NCI-H510A (cell line): Measurements from ENCODE around the gene PGAP1.
A peak's percentile ranks its signal among the peaks of the same experiment; 100 is the strongest.

Source experiments
- DNase-seq: peaks from one replicate; lab custom pipeline; 2025; lab: John Stamatoyannopoulos, UW

PGAP1 gene, protein sequence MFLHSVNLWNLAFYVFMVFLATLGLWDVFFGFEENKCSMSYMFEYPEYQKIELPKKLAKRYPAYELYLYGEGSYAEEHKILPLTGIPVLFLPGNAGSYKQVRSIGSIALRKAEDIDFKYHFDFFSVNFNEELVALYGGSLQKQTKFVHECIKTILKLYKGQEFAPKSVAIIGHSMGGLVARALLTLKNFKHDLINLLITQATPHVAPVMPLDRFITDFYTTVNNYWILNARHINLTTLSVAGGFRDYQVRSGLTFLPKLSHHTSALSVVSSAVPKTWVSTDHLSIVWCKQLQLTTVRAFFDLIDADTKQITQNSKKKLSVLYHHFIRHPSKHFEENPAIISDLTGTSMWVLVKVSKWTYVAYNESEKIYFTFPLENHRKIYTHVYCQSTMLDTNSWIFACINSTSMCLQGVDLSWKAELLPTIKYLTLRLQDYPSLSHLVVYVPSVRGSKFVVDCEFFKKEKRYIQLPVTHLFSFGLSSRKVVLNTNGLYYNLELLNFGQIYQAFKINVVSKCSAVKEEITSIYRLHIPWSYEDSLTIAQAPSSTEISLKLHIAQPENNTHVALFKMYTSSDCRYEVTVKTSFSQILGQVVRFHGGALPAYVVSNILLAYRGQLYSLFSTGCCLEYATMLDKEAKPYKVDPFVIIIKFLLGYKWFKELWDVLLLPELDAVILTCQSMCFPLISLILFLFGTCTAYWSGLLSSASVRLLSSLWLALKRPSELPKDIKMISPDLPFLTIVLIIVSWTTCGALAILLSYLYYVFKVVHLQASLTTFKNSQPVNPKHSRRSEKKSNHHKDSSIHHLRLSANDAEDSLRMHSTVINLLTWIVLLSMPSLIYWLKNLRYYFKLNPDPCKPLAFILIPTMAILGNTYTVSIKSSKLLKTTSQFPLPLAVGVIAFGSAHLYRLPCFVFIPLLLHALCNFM

DNA sequence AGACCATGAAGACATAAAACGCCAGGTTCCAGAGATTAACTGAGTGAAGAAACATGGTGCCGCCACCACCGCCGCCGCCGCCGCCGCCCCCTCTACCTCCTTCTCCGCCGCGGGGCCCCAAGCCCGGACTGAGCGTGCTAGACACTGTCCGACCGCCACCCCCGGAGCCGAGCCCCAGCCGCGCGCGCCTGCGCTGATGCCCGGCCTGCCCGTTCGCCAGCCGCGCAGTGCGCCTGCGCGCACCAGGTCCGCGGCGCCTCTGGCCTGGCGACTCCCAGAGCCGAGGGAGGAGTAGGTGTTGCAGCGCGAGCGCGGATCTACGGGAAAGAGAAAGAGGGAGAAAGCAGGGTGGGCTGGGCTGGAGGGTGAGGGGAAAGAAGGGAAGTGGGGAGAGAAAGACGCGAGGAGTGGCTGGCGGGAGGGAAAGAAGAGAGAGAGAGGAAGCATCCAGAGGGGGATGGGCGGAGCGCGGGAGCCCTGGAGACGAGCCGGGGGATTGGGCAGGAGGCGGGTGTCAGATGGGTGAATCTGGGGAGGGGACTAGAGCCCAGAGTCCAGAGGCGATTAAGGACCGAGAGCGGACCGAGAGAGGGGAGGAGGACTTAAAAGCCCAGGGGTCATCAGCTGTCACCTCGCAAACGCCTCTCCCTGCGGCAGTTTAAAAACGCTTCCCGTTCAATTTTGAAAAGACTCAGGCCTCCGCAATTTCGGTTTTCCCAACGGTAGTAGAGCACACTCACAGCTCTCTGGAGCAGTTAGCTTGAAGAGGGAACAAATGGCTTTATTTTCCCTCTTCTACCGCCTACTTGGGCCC lies at the start of gene PGAP1:
Gene PGAP1, minus strand, starts transcription at position 146 of the 814 bp plus-strand sequence. Its CDS starts 91 bp downstream, at position 55.
- peak; percentile 92 for DNase-seq

GRCh38 chr2:196974970-196975369 lies 48.5 kb upstream of the PGAP1 start:
- DNase-seq, result no peak

DNA sequence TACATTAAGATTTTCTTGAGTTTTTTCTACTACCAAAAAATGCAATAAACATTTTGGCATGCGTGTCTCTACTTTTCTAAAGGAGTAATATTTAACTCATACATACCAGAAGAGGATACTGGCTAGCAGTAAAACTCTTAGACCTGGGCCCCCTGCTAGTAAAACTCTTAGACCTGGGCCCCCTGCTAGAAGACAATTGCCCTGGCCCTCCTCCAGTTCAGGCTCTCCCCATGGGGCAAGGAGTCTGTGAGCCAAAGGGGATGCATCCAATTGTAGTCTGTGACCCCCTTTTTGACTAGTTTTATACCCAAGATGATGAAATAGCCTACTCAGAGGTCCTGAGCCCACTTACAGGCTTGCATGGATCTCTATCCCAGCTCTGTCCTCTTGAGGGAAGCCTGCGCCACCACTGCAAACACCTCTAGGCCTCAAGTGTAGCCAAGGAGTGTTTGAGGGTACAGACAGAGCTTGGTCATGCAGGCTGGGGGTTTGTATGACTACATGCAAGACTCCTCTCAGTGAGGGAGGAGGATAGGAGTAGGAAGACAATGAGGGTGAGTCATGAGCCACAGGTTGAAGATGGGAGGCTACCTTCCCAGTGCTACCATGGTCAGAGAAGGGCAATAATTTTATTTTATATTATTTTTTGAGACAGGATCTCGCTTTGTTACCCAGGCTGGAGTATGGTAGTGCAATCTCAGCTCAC lies 45.2 kb upstream of the PGAP1 start:
- DNase-seq, result no peak

GRCh38 chr2:196970099-196970498 lies 43.6 kb upstream of the PGAP1 start:
- no peak for DNase-seq

DNA sequence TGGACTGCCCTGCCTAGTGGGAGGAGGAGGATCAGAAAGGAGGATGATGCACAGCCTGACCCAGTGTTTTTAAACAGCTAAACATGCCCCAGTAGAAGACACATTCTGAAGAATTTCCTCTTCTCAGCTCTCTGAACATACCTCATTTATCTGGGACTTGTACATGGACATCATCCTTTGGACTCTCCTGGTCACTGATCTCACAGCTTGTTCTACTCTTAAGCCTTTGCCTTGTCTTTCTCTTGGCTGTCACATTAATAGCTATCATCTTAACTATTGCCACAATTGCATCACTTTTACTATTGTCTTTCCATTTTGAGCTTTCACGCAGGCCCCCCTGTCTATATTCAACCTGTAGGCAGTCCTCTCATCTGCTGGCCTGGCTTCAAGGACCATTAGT lies 42.0 kb upstream of the PGAP1 start:
- DNase-seq, result no peak

DNA sequence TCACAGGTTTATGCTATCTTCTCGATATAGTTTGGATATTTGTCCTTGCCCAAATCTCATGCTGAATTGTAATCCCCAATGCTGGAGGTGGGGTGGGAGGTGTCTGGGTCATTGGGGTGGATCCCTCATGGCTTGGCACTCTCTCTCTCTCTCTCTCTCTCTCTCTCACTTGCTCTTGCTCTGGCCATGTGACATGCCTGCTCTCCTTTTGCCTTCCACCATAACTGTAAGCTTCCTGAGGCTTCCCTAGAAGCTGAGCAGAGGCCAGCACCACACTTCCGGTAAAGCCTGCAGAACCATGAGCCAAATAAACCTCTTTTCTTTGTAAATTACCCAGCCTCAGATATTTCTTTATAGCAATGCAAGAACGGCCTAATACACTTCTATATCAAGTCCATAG lies 41.3 kb upstream of the PGAP1 start:
- no peak for DNase-seq

DNA sequence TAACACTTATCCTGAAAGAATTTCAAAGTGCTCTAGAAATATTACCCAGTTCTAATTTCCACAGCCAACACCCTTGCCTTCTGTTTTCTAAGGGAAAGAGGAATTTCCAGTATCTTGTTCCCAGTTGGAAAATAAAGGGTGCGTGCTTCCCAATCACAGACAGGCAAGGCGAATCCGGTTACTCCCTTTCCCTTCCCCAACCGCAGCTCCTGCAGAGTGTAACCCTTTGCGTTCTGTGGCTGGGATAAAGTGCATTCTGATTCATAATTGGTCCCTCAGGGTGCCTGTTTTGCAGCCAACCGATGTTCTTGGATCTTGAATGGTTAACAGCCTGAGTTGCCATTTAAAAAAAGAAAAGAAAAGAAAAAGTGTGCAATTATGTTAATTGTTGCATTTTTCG lies 40.6 kb upstream of the PGAP1 start:
- DNase-seq, result no peak

GRCh38 chr2:196966061-196966460 lies 39.6 kb upstream of the PGAP1 start:
- DNase-seq, result no peak

DNA sequence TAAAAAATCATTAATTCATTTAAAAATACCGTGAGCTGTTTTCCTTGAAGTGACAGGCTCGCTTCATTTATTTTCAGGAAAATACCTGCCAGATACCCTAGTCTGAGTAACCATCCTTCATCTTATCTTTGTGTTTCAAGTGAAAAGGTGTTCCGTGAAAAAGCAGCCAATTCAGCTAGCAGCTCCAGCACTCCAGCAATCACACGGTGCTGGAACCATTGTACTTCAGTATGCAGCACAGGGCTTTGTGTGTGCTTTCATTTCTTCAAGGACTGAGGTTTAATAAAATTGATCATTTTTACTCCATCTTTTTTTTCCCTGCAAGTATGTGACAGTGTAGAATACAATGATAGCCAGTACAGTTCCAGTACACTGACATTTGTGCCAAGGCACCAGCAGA lies 39.1 kb upstream of the PGAP1 start:
- no peak for DNase-seq

GRCh38 chr2:196963961-196964360 lies 37.5 kb upstream of the PGAP1 start:
- DNase-seq, result no peak

- DNase-seq, result no peak
Observed at GRCh38 chr2:196963043-196963442, 36.5 kb upstream of the PGAP1 start.

GRCh38 chr2:196962325-196962724 lies 35.8 kb upstream of the PGAP1 start:
- DNase-seq, result no peak

- DNase-seq, result no peak
Observed at GRCh38 chr2:196961889-196962288, 35.4 kb upstream of the PGAP1 start.

DNA sequence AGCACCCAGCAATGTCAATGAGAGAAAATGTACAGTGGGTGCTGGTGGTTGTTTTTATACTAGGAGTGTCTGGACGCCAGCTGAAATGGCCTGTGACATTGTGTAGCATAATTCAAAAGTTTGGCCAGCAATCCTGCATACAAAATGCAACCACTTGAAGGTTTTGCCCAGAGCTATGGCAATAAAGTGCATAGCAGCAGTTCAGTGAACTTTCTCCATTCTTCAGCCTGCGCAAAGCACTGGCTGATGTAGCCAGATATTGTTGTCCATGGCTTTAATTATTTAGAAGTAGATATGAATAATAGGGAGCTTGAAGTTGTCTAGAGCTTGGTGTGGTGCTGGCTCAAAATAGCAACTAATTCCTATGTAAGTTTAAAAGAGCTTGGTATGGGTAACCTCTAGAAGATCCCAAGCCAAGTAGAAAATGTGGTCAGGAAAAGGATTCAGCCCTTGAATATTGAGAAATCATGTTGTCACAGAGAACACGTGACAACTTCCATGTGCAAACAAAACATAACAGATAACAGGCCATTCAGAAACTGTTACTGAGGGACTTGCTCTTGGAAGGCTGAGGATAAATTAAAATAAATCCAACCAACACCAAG lies 33.3 kb upstream of the PGAP1 start:
- peak; percentile 9 for DNase-seq

GRCh38 chr2:196959281-196959680 lies 32.8 kb upstream of the PGAP1 start:
- DNase-seq, result no peak

GRCh38 chr2:196957881-196958525 lies 31.5 kb upstream of the PGAP1 start:
- no peak for DNase-seq

DNA sequence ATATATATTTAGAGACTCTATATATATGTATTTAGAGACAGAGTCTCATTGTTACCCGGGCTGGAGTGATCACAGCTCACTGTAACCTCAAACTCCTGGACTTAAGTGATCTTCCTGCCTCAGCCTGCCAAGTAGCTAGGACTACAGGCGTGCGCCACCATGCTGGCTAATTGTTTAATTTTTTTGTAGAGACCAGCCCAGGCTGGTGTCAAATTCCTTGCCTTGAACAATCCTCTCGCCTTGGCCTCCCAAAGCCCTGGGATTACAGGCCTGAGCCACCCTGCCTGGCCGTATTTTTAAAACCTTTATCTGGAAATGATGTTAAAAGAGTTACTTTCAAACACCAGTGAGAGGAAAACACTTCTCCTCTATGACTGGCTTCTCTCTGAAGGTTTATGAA lies 30.9 kb upstream of the PGAP1 start:
- DNase-seq, result no peak

DNA sequence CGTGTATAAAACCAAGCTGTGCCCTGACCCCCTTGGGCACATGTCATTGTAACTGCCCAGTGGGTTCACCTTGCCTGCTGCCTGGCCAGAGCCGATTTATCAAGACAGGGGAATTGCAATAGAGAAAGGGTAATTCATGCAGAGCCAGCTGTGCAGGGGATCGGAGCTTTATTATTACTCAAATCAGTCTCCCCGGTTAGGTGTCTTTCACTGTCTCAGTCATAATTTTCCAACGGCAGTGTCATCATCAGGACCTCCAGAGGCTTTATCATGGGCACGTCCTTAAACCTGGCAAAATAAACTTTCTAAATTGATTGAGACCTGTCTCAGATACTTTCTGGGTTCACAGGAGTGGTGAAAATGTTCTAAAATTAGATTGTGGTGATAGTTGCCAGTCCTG lies 29.6 kb upstream of the PGAP1 start:
- DNase-seq, result no peak

GRCh38 chr2:196955036-196955435 lies 28.5 kb upstream of the PGAP1 start:
- no peak for DNase-seq

- peak; percentile 31 for DNase-seq
Observed at GRCh38 chr2:196954001-196954400, 27.5 kb upstream of the PGAP1 start.

- DNase-seq, result no peak
Observed at GRCh38 chr2:196952936-196953335, 26.4 kb upstream of the PGAP1 start.
